Loucy (cell line): ENCODE data around the gene INPP4B.

ENCODE experiments used
- H2AFZ ChIP-seq: fragments of 200-600 bp; sonication (generic); 2 replicates; pipeline ENCODE4 v1.6.0; 2016; ENCODE audit warnings: antibody characterized with exemption, mild to moderate bottlenecking, low read length, moderate library complexity
- H3F3A ChIP-seq: fragments of 200-600 bp; 2 replicates; pipeline ENCODE4 v1.6.0; 2016; ENCODE audit warnings: antibody characterized with exemption, low read depth, mild to moderate bottlenecking
- H3K27me3 ChIP-seq: fragments of 200-600 bp; sonication (generic); 2 replicates; pipeline ENCODE4 v1.6.1; 2014; ENCODE audit warnings: low read length, mild to moderate bottlenecking; ENCODE audit not compliant: insufficient read depth, poor library complexity, severe bottlenecking
- H3K36me3 ChIP-seq: fragments of 200-600 bp; sonication (generic); 2 replicates; pipeline ENCODE4 v1.6.1; 2016; ENCODE audit warnings: low read length; ENCODE audit not compliant: insufficient read depth
- H3K4me1 ChIP-seq: fragments of 200-600 bp; sonication (generic); 2 replicates; pipeline ENCODE4 v1.5.1; 2014; ENCODE audit warnings: low read length, mild to moderate bottlenecking; ENCODE audit not compliant: insufficient read depth, poor library complexity, severe bottlenecking
- H3K4me2 ChIP-seq: fragments of 200-600 bp; sonication (generic); 2 replicates; pipeline ENCODE4 v1.6.0; 2014; ENCODE audit warnings: antibody characterized with exemption, low read length, low read depth, mild to moderate bottlenecking; ENCODE audit not compliant: poor library complexity, severe bottlenecking
- H3K4me3 ChIP-seq: fragments of 200-600 bp; sonication (generic); 2 replicates; pipeline ENCODE4 v1.5.1; 2014; ENCODE audit warnings: low read length, mild to moderate bottlenecking, mixed read lengths; ENCODE audit not compliant: poor library complexity, severe bottlenecking
- H3K79me2 ChIP-seq: fragments of 200-600 bp; sonication (generic); 2 replicates; pipeline ENCODE4 v1.6.1; 2014; ENCODE audit warnings: low read length; ENCODE audit not compliant: insufficient read depth
- H3K9ac ChIP-seq: fragments of 200-600 bp; sonication (generic); 2 replicates; pipeline ENCODE4 v1.6.0; 2014; ENCODE audit warnings: mild to moderate bottlenecking, low read depth, low read length, moderate library complexity; ENCODE audit not compliant: poor library complexity, severe bottlenecking
- H3K9me2 ChIP-seq: fragments of 200-600 bp; sonication (generic); replicated peaks from 2 replicates; pipeline ENCODE4 v1.6.1; 2016; ENCODE audit warnings: low read depth, low read length, mixed read lengths
- H3K9me3 ChIP-seq: fragments of 200-600 bp; sonication (generic); 2 replicates; pipeline ENCODE4 v1.6.1; 2014; ENCODE audit warnings: mild to moderate bottlenecking, antibody characterized with exemption, low read length, low read depth; ENCODE audit not compliant: insufficient read depth
- H4K20me1 ChIP-seq: fragments of 200-600 bp; sonication (generic); 2 replicates; pipeline ENCODE4 v1.6.0; 2014; ENCODE audit warnings: antibody characterized with exemption, low read length, mild to moderate bottlenecking; ENCODE audit not compliant: insufficient read depth, poor library complexity, severe bottlenecking
- EZH2phosphoT487 ChIP-seq: fragments of 200-600 bp; IDR thresholded peaks from 2 replicates; pipeline ENCODE4 v1.6.1; 2018; ENCODE audit warnings: antibody characterized with exemption, mild to moderate bottlenecking, moderate library complexity, borderline replicate concordance
- TF ChIP-seq, protein P1 (sequence below): fragments of 200-600 bp; sonication (generic); conservative IDR thresholded peaks from 2 replicates; pipeline ENCODE4 v1.5.1; 2014; ENCODE audit warnings: mild to moderate bottlenecking, antibody characterized with exemption, low read length

INPP4B gene

GRCh38 chr4:142480244-142480643 is 365.9 kb downstream of the INPP4B start:
- H3F3A ChIP-seq = no peaks in the 10 kb centered on the region
- no peak overlapping the region for H3K4me2 ChIP-seq
- no peaks in the 10 kb centered on the region for H3K9me3 ChIP-seq
- no peak overlapping the region for H3K4me3 ChIP-seq
- no peaks in the 10 kb centered on the region for H3K36me3 ChIP-seq
- H3K9me2 ChIP-seq = no peaks in the 10 kb centered on the region
- no peak overlapping the region for H3K9ac ChIP-seq
- H3K4me1 ChIP-seq = peaks cover 5% of the 10 kb centered on the region
- TF ChIP-seq EZH2phosphoT487 = no peak
- TF ChIP-seq, protein P1, sequence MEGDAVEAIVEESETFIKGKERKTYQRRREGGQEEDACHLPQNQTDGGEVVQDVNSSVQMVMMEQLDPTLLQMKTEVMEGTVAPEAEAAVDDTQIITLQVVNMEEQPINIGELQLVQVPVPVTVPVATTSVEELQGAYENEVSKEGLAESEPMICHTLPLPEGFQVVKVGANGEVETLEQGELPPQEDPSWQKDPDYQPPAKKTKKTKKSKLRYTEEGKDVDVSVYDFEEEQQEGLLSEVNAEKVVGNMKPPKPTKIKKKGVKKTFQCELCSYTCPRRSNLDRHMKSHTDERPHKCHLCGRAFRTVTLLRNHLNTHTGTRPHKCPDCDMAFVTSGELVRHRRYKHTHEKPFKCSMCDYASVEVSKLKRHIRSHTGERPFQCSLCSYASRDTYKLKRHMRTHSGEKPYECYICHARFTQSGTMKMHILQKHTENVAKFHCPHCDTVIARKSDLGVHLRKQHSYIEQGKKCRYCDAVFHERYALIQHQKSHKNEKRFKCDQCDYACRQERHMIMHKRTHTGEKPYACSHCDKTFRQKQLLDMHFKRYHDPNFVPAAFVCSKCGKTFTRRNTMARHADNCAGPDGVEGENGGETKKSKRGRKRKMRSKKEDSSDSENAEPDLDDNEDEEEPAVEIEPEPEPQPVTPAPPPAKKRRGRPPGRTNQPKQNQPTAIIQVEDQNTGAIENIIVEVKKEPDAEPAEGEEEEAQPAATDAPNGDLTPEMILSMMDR = no peak
- no peak overlapping the region for H2AFZ ChIP-seq
- H4K20me1 ChIP-seq = no peaks in the 10 kb centered on the region
- no peaks in the 10 kb centered on the region for H3K79me2 ChIP-seq
- H3K27me3 ChIP-seq = no peaks in the 10 kb centered on the region

GRCh38 chr4:142475663-142476062 is 370.4 kb downstream of the INPP4B start:
- no peak overlapping the region for H2AFZ ChIP-seq
- H3K4me3 ChIP-seq = no peak overlapping the region
- H3K79me2 ChIP-seq = no peaks in the 10 kb centered on the region
- no peak overlapping the region for H3K4me2 ChIP-seq
- H3K27me3 ChIP-seq = no peaks in the 10 kb centered on the region
- no peaks in the 10 kb centered on the region for H3F3A ChIP-seq
- H3K9me2 ChIP-seq = no peaks in the 10 kb centered on the region
- no peaks in the 10 kb centered on the region for H3K9me3 ChIP-seq
- H3K9ac ChIP-seq = no peak overlapping the region
- H3K4me1 ChIP-seq = no peaks in the 10 kb centered on the region
- no peaks in the 10 kb centered on the region for H3K36me3 ChIP-seq
- H4K20me1 ChIP-seq = no peaks in the 10 kb centered on the region
- no peak for TF ChIP-seq EZH2phosphoT487

- Histone ChIP-seq H2AFZ (no peak overlapping the region), H3K9me3 (no peaks in the 10 kb centered on the region), H3K79me2 (no peaks in the 10 kb centered on the region), H3K9ac (no peak overlapping the region), H3K27me3 (no peaks in the 10 kb centered on the region), H3K4me1 (no peaks in the 10 kb centered on the region), H3F3A (no peaks in the 10 kb centered on the region), H3K4me3 (no peak overlapping the region), H4K20me1 (no peaks in the 10 kb centered on the region), H3K9me2 (no peaks in the 10 kb centered on the region), H3K4me2 (no peak overlapping the region), H3K36me3 (no peaks in the 10 kb centered on the region)
- TF ChIP-seq EZH2phosphoT487 = no peak
- TF ChIP-seq, protein P1 = no peak
These were observed 371.6 kb downstream of the INPP4B start for GRCh38 chr4:142474398-142475087.

- Histone ChIP-seq H3K9me2 (no peaks in the 10 kb centered on the region), H4K20me1 (no peaks in the 10 kb centered on the region), H3K36me3 (no peaks in the 10 kb centered on the region), H3K4me1 (no peaks in the 10 kb centered on the region), H3K4me2 (no peak overlapping the region), H3K9ac (no peak overlapping the region), H2AFZ (no peak overlapping the region), H3K4me3 (no peak overlapping the region), H3K79me2 (no peaks in the 10 kb centered on the region), H3K27me3 (no peaks in the 10 kb centered on the region), H3F3A (no peaks in the 10 kb centered on the region), H3K9me3 (no peaks in the 10 kb centered on the region)
- no peak for TF ChIP-seq EZH2phosphoT487
- TF ChIP-seq, protein P1 = no peak
These were observed 372.2 kb downstream of the INPP4B start for GRCh38 chr4:142473960-142474338.
